ENCODE results near the gene TMEM260.

Gene TMEM260

DNA sequence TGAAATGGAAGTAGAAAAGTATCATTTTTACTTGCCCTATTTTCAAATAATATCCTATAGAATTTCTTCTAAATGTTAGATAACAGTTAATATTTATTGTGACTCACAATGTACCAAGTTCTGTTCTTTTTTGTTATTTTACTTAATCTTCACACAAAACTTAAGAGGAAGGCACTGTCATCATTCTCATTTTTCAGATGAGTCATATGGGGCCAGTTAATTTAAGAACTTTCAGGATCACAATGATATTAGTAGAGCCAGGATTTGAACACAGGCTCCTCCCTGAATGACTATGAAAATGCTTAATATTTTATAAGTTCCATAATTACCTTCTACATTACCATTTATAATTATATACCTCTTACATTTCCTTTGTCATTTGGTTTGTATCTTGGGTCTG is 10.4 kb upstream of the TMEM260 start:
- TF ChIP-seq, protein P1, sequence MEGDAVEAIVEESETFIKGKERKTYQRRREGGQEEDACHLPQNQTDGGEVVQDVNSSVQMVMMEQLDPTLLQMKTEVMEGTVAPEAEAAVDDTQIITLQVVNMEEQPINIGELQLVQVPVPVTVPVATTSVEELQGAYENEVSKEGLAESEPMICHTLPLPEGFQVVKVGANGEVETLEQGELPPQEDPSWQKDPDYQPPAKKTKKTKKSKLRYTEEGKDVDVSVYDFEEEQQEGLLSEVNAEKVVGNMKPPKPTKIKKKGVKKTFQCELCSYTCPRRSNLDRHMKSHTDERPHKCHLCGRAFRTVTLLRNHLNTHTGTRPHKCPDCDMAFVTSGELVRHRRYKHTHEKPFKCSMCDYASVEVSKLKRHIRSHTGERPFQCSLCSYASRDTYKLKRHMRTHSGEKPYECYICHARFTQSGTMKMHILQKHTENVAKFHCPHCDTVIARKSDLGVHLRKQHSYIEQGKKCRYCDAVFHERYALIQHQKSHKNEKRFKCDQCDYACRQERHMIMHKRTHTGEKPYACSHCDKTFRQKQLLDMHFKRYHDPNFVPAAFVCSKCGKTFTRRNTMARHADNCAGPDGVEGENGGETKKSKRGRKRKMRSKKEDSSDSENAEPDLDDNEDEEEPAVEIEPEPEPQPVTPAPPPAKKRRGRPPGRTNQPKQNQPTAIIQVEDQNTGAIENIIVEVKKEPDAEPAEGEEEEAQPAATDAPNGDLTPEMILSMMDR (IDR thresholded peaks at IDR 0.05; ENCODE audit: extremely low read depth, insufficient read depth, missing control alignments), result no peak
- no peak for DNase-seq (ENCODE audit: low spot score)
- in situ Hi-C loops (cut with MboI; ENCODE audit: low pct_unique_long_range_greater_than_20kb, low sequenced_read_pairs, unreplicated experiment), result no loop called here

DNA sequence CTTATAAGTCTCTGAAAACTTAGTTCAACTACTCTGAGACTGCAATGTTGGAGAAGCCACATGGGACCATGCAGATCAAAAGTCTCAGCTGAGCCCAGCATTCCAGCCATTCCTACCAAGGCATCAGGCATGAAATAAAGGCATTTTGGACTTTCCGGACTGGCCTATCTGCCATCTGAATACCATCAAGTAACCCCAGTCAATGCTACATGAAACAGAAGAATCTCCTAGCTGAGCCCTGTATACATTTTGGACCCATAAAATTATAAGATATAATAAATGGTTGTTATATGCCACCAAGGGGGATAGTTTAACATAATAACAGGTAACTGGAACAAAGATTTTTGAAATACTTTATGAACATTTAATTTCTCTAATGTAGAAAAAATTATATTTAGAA is 9.3 kb upstream of the TMEM260 start:
- in situ Hi-C loops (cut with MboI; ENCODE audit: low pct_unique_long_range_greater_than_20kb, low sequenced_read_pairs, unreplicated experiment), result no loop called here
- TF ChIP-seq, protein P1 (IDR thresholded peaks at IDR 0.05; ENCODE audit: extremely low read depth, insufficient read depth, missing control alignments), result no peak
- DNase-seq (ENCODE audit: low spot score), result no peak

DNA sequence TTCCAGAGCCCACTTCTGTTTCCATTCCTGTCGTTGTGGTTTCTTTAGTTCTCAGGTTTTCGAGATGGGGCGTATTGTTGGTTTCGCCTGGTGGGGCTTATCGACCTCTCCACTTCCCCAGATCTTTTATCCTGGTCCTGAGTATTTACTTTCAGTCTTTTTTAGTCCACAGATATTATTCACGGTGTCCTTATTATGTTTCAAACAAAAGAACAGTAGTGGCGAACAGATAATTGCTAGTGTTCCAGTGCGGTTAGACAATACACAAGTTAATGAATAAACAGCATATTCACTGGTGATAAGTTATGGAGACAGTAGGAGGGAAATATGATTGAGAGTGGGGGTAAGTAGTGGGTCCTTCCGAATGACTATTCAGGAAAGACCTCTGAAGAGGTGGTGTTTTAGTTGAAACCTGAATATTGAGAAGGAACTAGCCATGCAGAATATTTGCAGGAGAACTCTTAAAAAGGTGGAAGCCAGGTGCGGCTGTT is 668 bp downstream of the TMEM260 start:
- no peak for DNase-seq (ENCODE audit: low spot score)
- TF ChIP-seq, protein P1 (IDR thresholded peaks at IDR 0.05; ENCODE audit: extremely low read depth, insufficient read depth, missing control alignments), result no peak
- in situ Hi-C loops (cut with MboI; ENCODE audit: low pct_unique_long_range_greater_than_20kb, low sequenced_read_pairs, unreplicated experiment), result no loop called here

DNA sequence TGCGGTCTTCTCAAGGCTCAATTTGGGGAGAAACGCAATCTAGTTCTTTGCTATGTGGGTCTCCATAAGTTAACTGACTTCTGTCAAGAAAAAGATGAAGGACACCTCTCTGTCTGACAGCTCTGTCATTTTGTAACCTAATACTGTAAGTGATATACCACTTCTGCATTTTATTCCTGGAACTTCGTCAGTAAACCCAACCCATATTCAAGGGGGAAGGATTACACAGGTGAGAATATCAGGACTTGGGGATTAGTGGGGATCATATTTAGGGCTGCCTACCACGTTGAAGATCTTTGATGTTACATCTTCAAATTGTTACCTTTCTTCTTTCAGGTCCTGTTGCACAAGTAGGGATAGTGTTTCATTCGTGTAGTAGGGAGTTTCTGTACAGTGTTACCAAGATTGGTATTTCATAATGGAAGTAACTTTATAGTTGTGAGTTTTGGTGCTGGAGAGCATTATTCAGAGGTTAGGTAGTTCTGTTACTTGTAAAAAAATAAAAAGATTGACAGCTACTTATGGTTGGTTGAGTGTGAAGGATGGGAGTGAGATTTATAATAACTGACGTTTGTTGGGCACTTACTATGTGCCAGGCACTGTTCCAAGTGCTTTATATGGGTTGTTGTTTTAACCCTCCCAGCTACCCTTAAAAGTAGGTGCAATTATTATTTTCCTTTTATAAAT is 1.6 kb downstream of the TMEM260 start:
- TF ChIP-seq, protein P1 (IDR thresholded peaks at IDR 0.05; ENCODE audit: extremely low read depth, insufficient read depth, missing control alignments), result no peak
- DNase-seq (ENCODE audit: low spot score), result peak; percentile 17
- in situ Hi-C loops (cut with MboI; ENCODE audit: low pct_unique_long_range_greater_than_20kb, low sequenced_read_pairs, unreplicated experiment), result no loop called here

DNA sequence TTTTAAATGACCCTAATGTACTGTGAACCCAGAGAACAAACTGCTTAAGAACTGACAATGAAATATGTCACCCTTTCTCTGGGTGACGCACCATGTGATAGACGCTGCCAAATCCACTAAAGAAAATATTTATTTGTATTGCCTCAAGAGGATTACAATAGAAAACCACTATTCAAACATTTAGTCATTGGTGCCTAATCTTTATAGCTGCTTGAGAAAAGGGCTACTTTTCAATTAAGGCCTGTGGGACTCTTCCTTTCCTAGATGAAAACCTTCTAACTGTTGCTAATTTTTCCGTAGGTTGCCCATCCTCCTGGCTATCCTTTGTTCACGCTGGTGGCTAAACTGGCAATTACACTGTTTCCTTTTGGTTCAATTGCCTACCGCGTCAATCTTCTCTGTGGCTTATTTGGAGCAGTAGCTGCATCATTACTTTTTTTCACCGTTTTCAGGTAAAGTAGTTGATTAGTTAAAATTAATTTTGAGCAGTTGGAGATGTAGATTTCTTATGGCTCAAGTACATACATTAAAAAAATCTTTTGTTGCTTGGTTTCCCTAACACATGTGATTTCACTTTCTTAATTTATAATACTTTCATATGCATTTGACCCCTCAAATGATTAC is 6.0 kb downstream of the TMEM260 start:
- in situ Hi-C loops (cut with MboI; ENCODE audit: low pct_unique_long_range_greater_than_20kb, low sequenced_read_pairs, unreplicated experiment), result no loop called here
- no peak for DNase-seq (ENCODE audit: low spot score)
- TF ChIP-seq, protein P1 (IDR thresholded peaks at IDR 0.05; ENCODE audit: extremely low read depth, insufficient read depth, missing control alignments), result no peak

DNA sequence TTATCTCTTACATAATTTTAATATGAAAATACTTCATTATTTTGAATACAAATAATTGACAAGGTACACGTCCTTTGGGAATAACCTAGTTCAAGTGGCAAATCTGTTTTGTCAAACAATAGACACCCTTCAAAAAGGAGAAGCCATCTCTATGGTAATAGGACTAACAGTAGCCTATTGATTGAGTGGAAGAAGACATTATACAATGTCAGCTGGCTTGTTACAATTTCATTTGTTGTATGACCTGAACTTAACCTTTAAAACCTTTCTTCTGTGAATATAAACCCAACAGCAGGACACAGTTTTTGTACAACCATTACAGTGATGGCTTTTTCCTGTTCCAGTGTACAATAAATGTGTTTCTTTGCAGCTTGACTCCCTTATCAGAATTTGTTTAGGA is 8.1 kb downstream of the TMEM260 start:
- no peak for DNase-seq (ENCODE audit: low spot score)
- in situ Hi-C loops (cut with MboI; ENCODE audit: low pct_unique_long_range_greater_than_20kb, low sequenced_read_pairs, unreplicated experiment), result no loop called here
- TF ChIP-seq, protein P1 (IDR thresholded peaks at IDR 0.05; ENCODE audit: extremely low read depth, insufficient read depth, missing control alignments), result no peak
